KOPT-K1 (cell line): Measurements from ENCODE around the gene KANSL1.

Experiments used
- H3K27ac ChIP-seq: fragments of 200-600 bp; sonication (generic); 2 replicates; pipeline ENCODE4 v1.5.1; 2016; ENCODE audit warnings: antibody characterized with exemption, mild to moderate bottlenecking, low read depth, low read length; ENCODE audit not compliant: poor library complexity, severe bottlenecking
- H3K36me3 ChIP-seq: fragments of 200-600 bp; sonication (generic); 2 replicates; pipeline ENCODE4 v1.5.1; 2017; ENCODE audit warnings: antibody characterized with exemption, mild to moderate bottlenecking, low read length, moderate library complexity; ENCODE audit not compliant: insufficient read depth
- H3K9me3 ChIP-seq: fragments of 200-600 bp; sonication (generic); 2 replicates; pipeline ENCODE4 v1.5.1; 2017; ENCODE audit warnings: antibody characterized with exemption, low read length, mild to moderate bottlenecking; ENCODE audit not compliant: insufficient read depth, poor library complexity, severe bottlenecking

KANSL1 gene

GRCh38 chr17:46046957-46047356, 146.3 kb downstream of the KANSL1 start:
- peaks cover 99% of the 10 kb centered on the region for H3K36me3 ChIP-seq
- H3K27ac ChIP-seq, result no peak overlapping the region
- no peaks in the 10 kb centered on the region for H3K9me3 ChIP-seq

DNA sequence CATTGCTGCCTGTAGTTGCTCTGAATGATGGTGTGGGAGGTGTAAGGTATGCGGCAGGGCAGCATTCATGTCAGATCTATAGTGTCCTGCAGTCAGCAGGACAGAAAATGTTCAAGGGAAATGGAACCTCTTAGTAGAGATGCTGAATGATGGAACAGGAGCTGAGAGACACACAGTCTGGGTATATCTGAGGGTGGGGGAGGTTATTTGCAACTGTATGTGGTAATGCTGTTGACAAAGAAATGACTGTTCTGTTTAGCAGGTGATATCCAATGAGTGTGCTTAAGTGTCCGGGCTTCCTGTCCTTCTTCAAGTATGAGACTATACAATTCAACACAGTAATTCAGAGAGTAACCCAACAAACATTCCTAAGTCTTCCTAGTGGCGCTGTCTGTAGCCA, 147.6 kb downstream of the KANSL1 start:
- Histone ChIP-seq H3K36me3 (peaks cover 99% of the 10 kb centered on the region), H3K27ac (no peak overlapping the region), H3K9me3 (no peaks in the 10 kb centered on the region)

- Histone ChIP-seq H3K9me3 (no peaks in the 10 kb centered on the region), H3K27ac (no peak overlapping the region), H3K36me3 (peaks cover 99% of the 10 kb centered on the region)
Observed at GRCh38 chr17:46044989-46045388, 148.2 kb downstream of the KANSL1 start.

DNA sequence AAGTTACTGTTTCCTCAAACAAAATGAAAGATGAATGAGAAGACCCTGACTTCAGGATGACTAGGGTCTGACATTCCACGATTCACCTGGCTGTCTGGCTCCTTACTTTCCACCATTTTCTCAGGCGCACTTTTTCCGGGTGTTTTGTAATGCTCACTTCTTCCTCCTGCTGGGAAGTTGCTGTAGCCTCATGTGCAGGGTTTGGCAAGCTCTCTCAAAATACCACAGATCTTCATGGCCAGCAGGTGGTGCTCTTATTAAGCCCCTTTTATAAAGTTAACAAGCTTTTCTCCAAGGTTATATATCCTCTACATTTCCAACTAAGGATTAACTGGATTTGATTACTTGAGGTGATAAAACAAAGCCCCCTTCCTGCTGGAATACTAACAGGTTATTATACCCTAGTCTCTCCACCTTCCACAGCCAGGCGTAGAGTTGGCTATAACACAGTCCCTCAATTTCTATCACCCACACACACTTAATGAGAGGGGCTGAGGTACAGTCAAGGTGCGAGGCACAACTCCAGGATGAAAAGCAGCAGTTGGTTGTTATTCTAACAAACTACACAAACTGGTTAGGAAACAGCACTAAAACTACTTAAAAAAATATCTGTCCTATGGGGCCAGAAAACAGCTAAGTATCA, 148.8 kb downstream of the KANSL1 start:
- Histone ChIP-seq H3K36me3 (peaks cover 99% of the 10 kb centered on the region), H3K27ac (no peak overlapping the region), H3K9me3 (no peaks in the 10 kb centered on the region)

DNA sequence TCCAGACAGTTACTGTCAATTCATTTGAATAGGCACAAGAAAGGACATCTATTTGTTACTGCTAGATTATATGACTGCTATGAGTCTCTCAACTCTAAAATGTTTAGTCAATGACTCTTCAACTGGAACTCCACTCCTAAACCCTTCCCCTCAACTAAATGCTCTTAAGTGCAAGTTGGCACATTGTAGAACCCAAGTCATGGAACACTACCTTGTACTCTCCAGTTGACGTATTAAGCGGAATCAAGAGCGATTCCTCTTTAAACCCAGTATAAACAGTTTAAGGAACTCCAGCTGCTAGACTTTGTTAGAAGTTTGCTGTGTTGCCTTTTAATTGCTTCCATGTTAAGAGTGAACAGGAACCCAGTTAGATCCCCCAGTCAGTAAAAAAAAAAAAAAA, 149.6 kb downstream of the KANSL1 start:
- Histone ChIP-seq H3K9me3 (no peaks in the 10 kb centered on the region), H3K36me3 (peaks cover 99% of the 10 kb centered on the region), H3K27ac (no peak overlapping the region)

- peaks cover 99% of the 10 kb centered on the region for H3K36me3 ChIP-seq
- H3K27ac ChIP-seq, result no peak overlapping the region
- H3K9me3 ChIP-seq, result no peaks in the 10 kb centered on the region
Observed at GRCh38 chr17:46042925-46043324, 150.3 kb downstream of the KANSL1 start.

DNA sequence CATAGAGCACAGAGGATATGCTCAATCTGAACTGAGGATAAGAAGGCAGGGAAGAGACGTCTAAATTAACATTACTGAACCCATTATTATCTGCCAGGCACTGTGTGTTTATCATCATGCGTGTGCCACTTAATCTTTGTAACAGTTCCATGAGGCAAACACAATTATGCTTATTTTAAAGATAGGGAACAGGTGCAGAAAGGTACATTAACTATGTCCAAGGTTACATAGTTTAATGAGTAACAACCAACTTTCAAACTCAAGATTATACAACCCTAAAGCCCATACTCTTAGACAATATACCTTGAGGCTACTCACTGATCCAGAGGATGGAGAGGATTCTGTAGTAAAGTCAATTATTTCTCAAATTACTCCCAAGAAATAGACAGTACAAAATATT, 151.0 kb downstream of the KANSL1 start:
- Histone ChIP-seq H3K9me3 (no peaks in the 10 kb centered on the region), H3K27ac (no peak overlapping the region), H3K36me3 (peaks cover 99% of the 10 kb centered on the region)

DNA sequence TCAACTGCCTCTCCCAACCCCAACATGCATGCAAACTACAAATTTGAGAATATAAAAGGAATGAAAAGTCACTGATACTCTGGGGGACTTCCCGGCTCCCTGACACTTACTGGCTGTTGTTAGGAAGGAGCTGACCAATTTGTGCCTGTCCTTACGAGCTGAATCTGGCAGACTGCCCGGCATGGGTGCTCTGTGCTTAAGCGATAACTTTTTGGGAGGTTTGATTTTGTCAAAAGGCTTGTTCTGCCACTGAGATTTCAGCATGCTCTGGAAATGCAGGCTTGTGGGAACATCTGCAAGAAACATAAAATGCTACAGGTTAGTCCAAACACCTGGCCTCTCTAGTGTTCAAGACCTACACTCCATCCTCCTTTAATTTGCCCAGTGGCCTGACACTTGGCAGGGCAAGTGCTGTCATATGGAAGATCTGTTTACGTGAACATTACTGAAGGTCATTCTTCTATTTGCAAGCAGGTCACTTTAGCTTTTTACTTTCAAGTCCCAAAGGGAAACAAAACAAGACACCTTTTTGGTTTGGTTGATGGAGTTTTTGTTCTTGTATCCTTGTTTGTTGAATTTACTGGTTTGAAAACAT, 153.5 kb downstream of the KANSL1 start:
- Histone ChIP-seq H3K27ac (no peak overlapping the region), H3K36me3 (peaks cover 100% of the 10 kb centered on the region), H3K9me3 (no peaks in the 10 kb centered on the region)

GRCh38 chr17:46038937-46039336, 154.3 kb downstream of the KANSL1 start:
- H3K36me3 ChIP-seq, result peaks cover 100% of the 10 kb centered on the region
- H3K9me3 ChIP-seq, result no peaks in the 10 kb centered on the region
- no peak overlapping the region for H3K27ac ChIP-seq

DNA sequence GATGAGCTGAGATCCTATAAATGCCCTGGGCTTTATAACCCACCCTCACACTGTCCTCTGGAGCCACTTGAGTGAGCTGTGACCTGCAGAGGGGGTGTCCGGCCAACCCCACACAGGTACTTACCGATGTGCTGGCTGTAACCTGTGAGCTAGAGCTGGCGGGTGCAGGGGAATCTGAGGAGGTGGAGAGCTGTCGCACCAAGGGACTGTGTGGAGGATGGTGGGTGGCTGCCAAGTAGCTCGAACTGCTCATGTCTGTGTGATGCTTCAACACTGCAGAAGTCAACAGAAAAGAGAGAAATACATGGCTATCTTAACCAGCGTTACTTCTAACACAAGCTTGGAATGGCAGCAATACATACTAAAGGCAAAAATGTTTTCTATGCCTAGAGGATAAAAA, 154.8 kb downstream of the KANSL1 start:
- H3K36me3 ChIP-seq, result peaks cover 100% of the 10 kb centered on the region
- H3K9me3 ChIP-seq, result no peaks in the 10 kb centered on the region
- no peak overlapping the region for H3K27ac ChIP-seq

DNA sequence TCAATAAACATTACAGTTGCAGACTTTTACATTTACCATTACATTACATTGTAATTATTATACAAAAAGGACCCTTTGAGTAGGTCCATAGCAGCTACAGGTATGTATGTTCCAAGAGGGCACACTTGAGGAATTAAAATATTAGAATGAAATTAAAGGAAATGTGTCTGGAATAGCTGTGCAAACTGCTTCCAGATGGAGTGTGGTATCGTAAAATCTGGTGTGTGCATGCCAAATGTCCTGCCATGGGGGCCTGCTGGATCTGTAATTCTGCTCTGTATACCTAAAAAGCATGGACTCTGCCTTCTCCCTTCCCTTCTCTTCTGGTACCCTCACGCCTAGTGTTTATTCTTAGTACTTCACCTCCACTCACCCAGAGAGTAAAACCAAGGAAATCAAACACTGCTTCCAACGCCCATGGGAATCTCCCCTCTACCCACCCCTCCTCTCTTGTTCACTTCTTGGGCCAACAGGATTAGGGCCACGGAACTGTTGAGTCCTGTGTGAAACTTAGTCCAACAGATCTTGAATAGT, 155.4 kb downstream of the KANSL1 start:
- peaks cover 100% of the 10 kb centered on the region for H3K36me3 ChIP-seq
- H3K27ac ChIP-seq, result no peak overlapping the region
- H3K9me3 ChIP-seq, result no peaks in the 10 kb centered on the region

DNA sequence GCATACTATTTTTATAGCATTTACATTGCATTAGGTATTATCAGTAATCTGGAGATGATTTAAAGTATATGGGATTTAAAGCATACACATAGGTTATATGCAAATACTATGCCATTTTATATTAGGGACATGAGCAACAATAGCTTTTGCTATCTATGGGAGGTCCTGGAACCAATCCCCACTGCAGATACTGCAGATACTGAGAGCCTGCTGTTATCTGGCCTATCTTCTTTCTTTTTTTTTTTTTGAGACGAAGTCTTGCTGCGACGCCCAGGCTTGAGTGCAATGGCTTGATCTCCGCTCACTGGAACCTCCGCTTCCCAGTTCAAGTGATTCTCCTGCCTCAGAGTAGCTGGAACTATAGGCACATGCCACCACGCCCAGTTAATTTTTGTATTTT, 156.7 kb downstream of the KANSL1 start:
- Histone ChIP-seq H3K9me3 (no peaks in the 10 kb centered on the region), H3K27ac (no peak overlapping the region), H3K36me3 (peaks cover 100% of the 10 kb centered on the region)

DNA sequence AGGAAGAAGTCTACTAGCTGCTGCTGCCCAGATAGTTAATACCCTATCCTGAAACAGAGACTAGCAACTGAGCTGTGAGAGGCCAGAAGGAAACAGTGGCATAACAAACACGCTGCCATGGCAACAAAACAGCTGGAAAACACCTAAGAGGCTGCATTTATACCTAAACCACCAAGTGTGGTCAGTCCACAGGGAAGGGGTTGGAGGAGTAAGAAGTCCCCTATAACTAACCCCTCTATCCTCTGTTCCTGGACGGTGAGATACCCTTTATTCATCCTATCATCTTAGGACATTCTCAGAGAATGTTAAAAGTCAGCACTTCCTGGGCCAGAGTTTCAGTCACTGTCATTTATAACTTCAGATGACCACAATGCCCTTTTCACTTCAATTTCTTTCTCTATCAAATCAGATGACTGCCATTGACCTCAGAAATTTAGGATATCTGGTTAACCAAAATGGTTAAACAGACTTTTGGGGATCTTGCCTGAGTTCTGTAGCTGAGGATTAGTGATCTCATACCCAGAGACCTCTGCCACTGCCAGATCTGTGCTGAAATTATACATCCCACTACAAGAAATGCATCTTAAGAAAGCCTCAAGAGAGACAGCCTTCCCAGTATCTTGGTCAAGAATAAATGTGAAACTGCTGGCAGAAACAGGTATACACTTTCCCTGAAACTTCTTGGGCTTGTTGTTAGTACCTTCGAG, 158.0 kb downstream of the KANSL1 start:
- Histone ChIP-seq H3K9me3 (no peaks in the 10 kb centered on the region), H3K36me3 (peaks cover 100% of the 10 kb centered on the region), H3K27ac (no peak overlapping the region)

DNA sequence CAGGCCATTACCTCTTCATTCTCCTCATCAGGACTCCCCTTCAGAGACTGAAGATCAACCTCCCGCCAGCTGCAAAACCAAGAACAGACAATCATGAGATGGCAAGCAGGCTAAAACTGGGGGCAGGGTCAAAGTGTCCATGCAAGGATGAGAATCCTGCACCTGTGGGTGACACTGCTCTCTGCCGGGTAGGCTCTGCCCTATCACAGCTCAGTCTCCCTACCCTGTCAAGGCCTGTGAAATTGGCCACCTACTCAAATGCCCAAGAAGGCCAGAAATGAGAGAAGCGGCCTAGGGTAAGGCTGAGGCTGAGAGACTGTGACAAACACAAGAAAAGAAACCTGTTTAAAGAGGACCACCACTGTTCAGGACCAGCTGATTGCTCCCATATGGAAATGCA, 159.8 kb downstream of the KANSL1 start:
- no peak overlapping the region for H3K27ac ChIP-seq
- peaks cover 100% of the 10 kb centered on the region for H3K36me3 ChIP-seq
- no peaks in the 10 kb centered on the region for H3K9me3 ChIP-seq

GRCh38 chr17:46032909-46033308, 160.3 kb downstream of the KANSL1 start:
- peaks cover 100% of the 10 kb centered on the region for H3K36me3 ChIP-seq
- H3K9me3 ChIP-seq, result no peaks in the 10 kb centered on the region
- no peak overlapping the region for H3K27ac ChIP-seq
